Hepatocyte (in vitro differentiated cells): ENCODE measurements around the gene SGSM1. TPM values are rescaled to one million over a fixed set of nuclear protein-coding genes. Genes with fewer than 3 reads are reported as not detected.
A peak's percentile ranks its signal among the peaks of the same experiment; 100 is the strongest.

Experiments used
- DNase-seq: peaks from one replicate; pipeline ENCODE4 v3.0.0-alpha.2; 2016; ENCODE audit warnings: low spot score
- H2AFZ ChIP-seq: fragments of 200-600 bp; sonication (generic); 2 replicates; pipeline ENCODE4 v1.6.0; 2016; ENCODE audit warnings: antibody characterized with exemption, mild to moderate bottlenecking
- H3K27ac ChIP-seq: fragments of 200-600 bp; sonication (generic); 2 replicates; pipeline ENCODE4 v1.5.1; 2016; ENCODE audit warnings: mild to moderate bottlenecking
- H3K27me3 ChIP-seq: fragments of 200-600 bp; sonication (generic); 2 replicates; pipeline ENCODE4 v1.6.1; 2016
- H3K36me3 ChIP-seq: fragments of 200-600 bp; sonication (generic); replicated peaks from 2 replicates; pipeline ENCODE4 v1.5.1; 2016; ENCODE audit warnings: low read depth; ENCODE audit not compliant: insufficient read depth
- H3K4me1 ChIP-seq: fragments of 200-600 bp; sonication (generic); 2 replicates; pipeline ENCODE4 v1.5.1; 2016; ENCODE audit warnings: mild to moderate bottlenecking, moderate library complexity; ENCODE audit not compliant: insufficient read depth
- H3K4me2 ChIP-seq: fragments of 200-600 bp; sonication (generic); 2 replicates; pipeline ENCODE4 v1.6.0; 2016
- H3K4me3 ChIP-seq: fragments of 200-600 bp; sonication (generic); 2 replicates; pipeline ENCODE4 v1.5.1; 2016; ENCODE audit warnings: mild to moderate bottlenecking
- H3K79me2 ChIP-seq: fragments of 200-600 bp; sonication (generic); 2 replicates; pipeline ENCODE4 v1.6.0; 2017; ENCODE audit warnings: mild to moderate bottlenecking
- H3K9me2 ChIP-seq: fragments of 200-600 bp; sonication (generic); replicated peaks from 2 replicates; pipeline ENCODE4 v1.6.0; 2017; ENCODE audit warnings: mild to moderate bottlenecking; ENCODE audit not compliant: insufficient read depth
- H3K9me3 ChIP-seq: fragments of 200-600 bp; sonication (generic); 2 replicates; pipeline ENCODE4 v1.5.1; 2016; ENCODE audit warnings: low read depth, mild to moderate bottlenecking
- H4K20me1 ChIP-seq: fragments of 200-600 bp; sonication (generic); 2 replicates; pipeline ENCODE4 v1.6.0; 2016; ENCODE audit warnings: mild to moderate bottlenecking; ENCODE audit not compliant: insufficient read depth, poor library complexity, severe bottlenecking
- CTCF ChIP-seq: fragments of 200-600 bp; sonication (generic); IDR thresholded peaks from 2 replicates; pipeline ENCODE4 v1.5.1; 2016; ENCODE audit warnings: antibody characterized with exemption, mild to moderate bottlenecking; ENCODE audit not compliant: poor library complexity
- EZH2 ChIP-seq: fragments of 200-600 bp; sonication (generic); IDR thresholded peaks from 2 replicates; pipeline ENCODE4 v1.6.1; 2016; ENCODE audit warnings: antibody characterized with exemption, mild to moderate bottlenecking, borderline replicate concordance
- EZH2phosphoT487 ChIP-seq: fragments of 200-600 bp; sonication (generic); IDR thresholded peaks from one replicate; pipeline ENCODE4 v1.6.1; 2018; ENCODE audit warnings: antibody characterized with exemption, mild to moderate bottlenecking, low read depth, moderate library complexity; ENCODE audit not compliant: unreplicated experiment, severe bottlenecking
- whole genome bisulfite sequencing: methylation state at CpG from one replicate; pipeline ENCODE4 v1.1.6; 2016; ENCODE audit warnings: low lambda C conversion rate; ENCODE audit errors: missing lambda C conversion rate; 5-methylcytosine and 5-hydroxymethylcytosine counted together
- polyA plus RNA-seq: library from polyadenylated mRNA; unstranded; fragments of >200 nt; fragmentation: Nextera tagmentation; extraction: Ambion mirVana; gene quantifications from 2 replicates; pipeline ENCODE4 v1.2.1, GENCODE V29; 2016
- total RNA-seq: library from RNA; depleted of rRNA; stranded (reverse); fragments of >200 nt; gene quantifications from 2 replicates; pipeline ENCODE4 v1.2.3, GENCODE V29; 2014

The SGSM1 gene
- total and polyA plus RNA-seq, 2 experiments from 2014 or later = 1.7 to 3.5 TPM

GRCh38 chr22:24928322-24928721 lies 122.3 kb downstream of the SGSM1 start:
- Histone ChIP-seq H3K4me3 (no peak overlapping the region), H4K20me1 (no peaks in the 10 kb centered on the region), H3K79me2 (no peaks in the 10 kb centered on the region), H3K4me1 (no peaks in the 10 kb centered on the region), H3K36me3 (no peaks in the 10 kb centered on the region), H3K27ac (no peak overlapping the region), H2AFZ (no peak overlapping the region), H3K9me3 (no peaks in the 10 kb centered on the region), H3K9me2 (no peaks in the 10 kb centered on the region), H3K27me3 (no peaks in the 10 kb centered on the region), H3K4me2 (no peak overlapping the region)
- DNase-seq = no peak
- WGBS = 90% methylated on average over 7 of the region's 7 CpGs
- TF ChIP-seq EZH2phosphoT487 (no peak), CTCF (no peak), EZH2 (no peak)

- no peak overlapping the region for H3K4me2 ChIP-seq
- WGBS = 46% methylated on average over 3 of the region's 3 CpGs
- DNase-seq = no peak
- H3K4me1 ChIP-seq = no peaks in the 10 kb centered on the region
- no peak overlapping the region for H3K4me3 ChIP-seq
- H3K27me3 ChIP-seq = no peaks in the 10 kb centered on the region
- H3K36me3 ChIP-seq = no peaks in the 10 kb centered on the region
- H3K27ac ChIP-seq = no peak overlapping the region
- H2AFZ ChIP-seq = no peak overlapping the region
- H3K9me3 ChIP-seq = no peaks in the 10 kb centered on the region
- no peak for TF ChIP-seq EZH2
- TF ChIP-seq EZH2phosphoT487 = no peak
- no peak for TF ChIP-seq CTCF
- no peaks in the 10 kb centered on the region for H3K79me2 ChIP-seq
- no peaks in the 10 kb centered on the region for H4K20me1 ChIP-seq
- H3K9me2 ChIP-seq = no peaks in the 10 kb centered on the region
These were observed 124.7 kb downstream of the SGSM1 start for GRCh38 chr22:24930678-24931077.

- TF ChIP-seq CTCF (no peak), EZH2 (no peak), EZH2phosphoT487 (no peak)
- DNase-seq = no peak
- no peak overlapping the region for H3K4me2 ChIP-seq
- no peaks in the 10 kb centered on the region for H4K20me1 ChIP-seq
- H3K79me2 ChIP-seq = no peaks in the 10 kb centered on the region
- H3K4me3 ChIP-seq = no peak overlapping the region
- no peaks in the 10 kb centered on the region for H3K4me1 ChIP-seq
- no peaks in the 10 kb centered on the region for H3K27me3 ChIP-seq
- H3K36me3 ChIP-seq = no peaks in the 10 kb centered on the region
- H3K9me2 ChIP-seq = no peaks in the 10 kb centered on the region
- H2AFZ ChIP-seq = no peak overlapping the region
- no peak overlapping the region for H3K27ac ChIP-seq
- H3K9me3 ChIP-seq = no peaks in the 10 kb centered on the region
These were observed 129.9 kb downstream of the SGSM1 start for GRCh38 chr22:24935771-24936483.

GRCh38 chr22:24937114-24937513 lies 131.1 kb downstream of the SGSM1 start:
- Histone ChIP-seq H3K4me1 (no peaks in the 10 kb centered on the region), H2AFZ (no peak overlapping the region), H4K20me1 (no peaks in the 10 kb centered on the region), H3K79me2 (no peaks in the 10 kb centered on the region), H3K27me3 (no peaks in the 10 kb centered on the region), H3K9me2 (no peaks in the 10 kb centered on the region), H3K4me2 (no peak overlapping the region), H3K9me3 (no peaks in the 10 kb centered on the region), H3K36me3 (no peaks in the 10 kb centered on the region), H3K27ac (no peak overlapping the region), H3K4me3 (no peak overlapping the region)
- 34% methylated on average over 2 of the region's 2 CpGs for WGBS
- TF ChIP-seq EZH2 (no peak), EZH2phosphoT487 (no peak), CTCF (peak; percentile 36)
- peak; percentile 40 for DNase-seq
